ENCODE data around the gene FARP1. TPM values are rescaled to one million over a fixed set of nuclear protein-coding genes. Genes with fewer than 3 reads are reported as not detected.

Gene FARP1
- total and polyA plus RNA-seq, 4 experiments from 2014 or later, result 0.26 to 1.5 (median 0.42) TPM; not detected in 1

DNA sequence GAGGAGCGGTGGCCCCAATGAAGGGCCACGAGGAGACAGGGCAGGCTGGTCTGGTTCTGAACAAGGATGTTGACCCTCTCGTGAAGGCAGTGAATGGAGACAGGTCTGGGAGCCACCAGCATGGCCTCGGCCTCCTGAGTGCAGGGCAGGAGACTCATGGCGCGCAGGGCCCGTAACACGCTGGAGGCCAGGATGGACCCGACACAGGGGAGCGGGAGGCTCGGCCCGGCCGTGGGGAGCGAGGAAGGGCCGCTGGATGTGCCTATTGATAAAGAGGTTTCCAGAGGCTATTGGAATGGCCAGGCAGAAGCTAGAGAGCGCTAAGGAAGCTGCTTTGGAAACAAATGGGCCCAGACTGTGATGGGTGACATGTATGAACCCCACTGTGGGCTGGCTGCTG lies 301.5 kb downstream of the FARP1 start:
- H3K9me3 Mint-ChIP-seq, result no peaks in the 10 kb centered on the region
- DNase-seq, result no peak
- CTCF ChIA-PET (ENCODE audit: partially characterized antibody), result interaction anchor here (0.8 to 9.5 kb wide), 22 partner anchors 14 to 242 kb away, joined by 3 to 345 read pairs (median 6); no protein-coding TSS in a partner anchor
- Histone ChIP-seq H3K27me3 (ENCODE audit: insufficient read depth, low read length) (no peaks in the 10 kb centered on the region), H3K4me3 (ENCODE audit: low read length in 2 of 2) (no peak overlapping the region), H3K36me3 (ENCODE audit: insufficient read depth, low read length) (peaks cover 5% of the 10 kb centered on the region), H3K4me1 (ENCODE audit: insufficient read depth, low read length) (peaks cover 14% of the 10 kb centered on the region), H3K9me3 (ENCODE audit: control insufficient read depth in 1 of 2, low read length in 2 of 2) (no peaks in the 10 kb centered on the region), H3K27ac (ENCODE audit: low read depth, low read length) (no peak overlapping the region)
- POLR2A ChIA-PET (ENCODE audit: partially characterized antibody), result interaction anchor here (1.0 to 2.9 kb wide), 4 partner anchors 41 to 208 kb away, joined by 3 to 38 read pairs (median 5); partner anchors contain the start of gene STK24
- intact Hi-C loops (cut with micrococcal nuclease), result loop anchor here (2.0 kb wide), 1 partner anchor 32 kb away; no protein-coding TSS in a partner anchor
- no peaks in the 10 kb centered on the region for H3K27me3 Mint-ChIP-seq
- peaks cover 13 to 16% of the 10 kb centered on the region in 2 donors for H3K36me3 Mint-ChIP-seq
- peaks cover 7 to 37% (median 21%) of the 10 kb centered on the region in 4 donors for H3K4me1 Mint-ChIP-seq
- peak overlapping the region in 1 of 8 donors; percentile 25 for H3K4me3 Mint-ChIP-seq
- peak overlapping the region in 2 of 7 donors; percentile 70 to 91 for H3K27ac Mint-ChIP-seq

- H3K36me3 Mint-ChIP-seq, result peaks cover 16 to 23% of the 10 kb centered on the region in 2 donors
- ChIA-PET POLR2A (ENCODE audit: partially characterized antibody) (interaction anchor here (0.9 to 2.9 kb wide), 9 partner anchors 31 to 228 kb away, joined by 3 to 38 read pairs (median 5); partner anchors contain the start of gene STK24), CTCF (ENCODE audit: partially characterized antibody) (interaction anchor here (0.6 to 9.5 kb wide), 61 partner anchors 8 to 589 kb away, joined by 3 to 345 read pairs (median 4); no protein-coding TSS in a partner anchor)
- DNase-seq, result peak; percentile 73 to 79 (median 74)
- Histone ChIP-seq H3K4me3 (ENCODE audit: low read length in 2 of 2) (no peak overlapping the region), H3K27me3 (ENCODE audit: insufficient read depth, low read length) (no peaks in the 10 kb centered on the region), H3K4me1 (ENCODE audit: insufficient read depth, low read length) (peaks cover 18% of the 10 kb centered on the region), H3K27ac (ENCODE audit: low read depth, low read length) (peak overlapping the region; percentile 33), H3K36me3 (ENCODE audit: insufficient read depth, low read length) (peaks cover 5% of the 10 kb centered on the region), H3K9me3 (ENCODE audit: control insufficient read depth in 1 of 2, low read length in 2 of 2) (no peaks in the 10 kb centered on the region)
- H3K27ac Mint-ChIP-seq, result peak overlapping the region; percentile 88 to 93 (median 90)
- no peaks in the 10 kb centered on the region for H3K27me3 Mint-ChIP-seq
- H3K4me1 Mint-ChIP-seq, result peaks cover 7 to 37% (median 23%) of the 10 kb centered on the region in 4 donors
- intact Hi-C loops (cut with micrococcal nuclease), result loop anchor here (1.0 to 2.0 kb wide), 4 partner anchors 31 to 398 kb away; no protein-coding TSS in a partner anchor
- H3K4me3 Mint-ChIP-seq, result peak overlapping the region in 7 of 8 donors; percentile 27 to 82 (median 57)
- no peaks in the 10 kb centered on the region for H3K9me3 Mint-ChIP-seq
These were observed 302.7 kb downstream of the FARP1 start for GRCh38 chr13:98445340-98446233.

DNA sequence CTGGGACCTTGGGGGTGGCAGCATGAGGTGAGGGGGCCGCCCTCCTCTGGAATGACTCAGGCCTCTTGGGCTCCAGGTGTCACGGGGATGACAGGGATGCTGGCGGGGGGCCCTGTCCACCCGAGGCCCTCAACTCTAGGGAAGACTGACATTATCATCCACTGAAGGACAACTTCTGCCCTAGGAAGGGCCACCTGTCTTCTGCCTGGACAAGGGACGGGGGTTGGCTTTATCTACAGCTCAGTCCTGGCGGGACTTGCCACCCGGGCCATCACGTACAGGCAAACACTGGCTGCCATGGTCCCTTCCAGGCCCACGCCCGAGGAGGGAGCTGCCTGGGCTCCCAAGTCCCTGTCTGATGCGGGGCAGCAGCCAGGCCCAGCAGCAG lies 303.3 kb downstream of the FARP1 start:
- Mint-ChIP-seq H3K9me3 (no peaks in the 10 kb centered on the region), H3K36me3 (peaks cover 20 to 28% of the 10 kb centered on the region in 2 donors), H3K4me3 (no peak overlapping the region), H3K27ac (peak overlapping the region in 5 of 7 donors; percentile 56 to 92 (median 90)), H3K27me3 (no peaks in the 10 kb centered on the region), H3K4me1 (peaks cover 13 to 43% (median 28%) of the 10 kb centered on the region in 4 donors)
- ChIA-PET CTCF (ENCODE audit: partially characterized antibody) (interaction anchor here (0.7 to 9.5 kb wide), 25 partner anchors 10 to 427 kb away, joined by 3 to 345 read pairs (median 5); no protein-coding TSS in a partner anchor), POLR2A (ENCODE audit: partially characterized antibody) (interaction anchor here (1.7 to 2.9 kb wide), 4 partner anchors 30 to 227 kb away, joined by 3 to 38 read pairs (median 8); no protein-coding TSS in a partner anchor)
- Histone ChIP-seq H3K9me3 (ENCODE audit: control insufficient read depth in 1 of 2, low read length in 2 of 2) (no peaks in the 10 kb centered on the region), H3K36me3 (ENCODE audit: insufficient read depth, low read length) (peaks cover 5% of the 10 kb centered on the region), H3K4me1 (ENCODE audit: insufficient read depth, low read length) (peaks cover 24% of the 10 kb centered on the region), H3K27ac (ENCODE audit: low read depth, low read length) (no peak overlapping the region), H3K27me3 (ENCODE audit: insufficient read depth, low read length) (no peaks in the 10 kb centered on the region), H3K4me3 (ENCODE audit: low read length in 2 of 2) (no peak overlapping the region)
- intact Hi-C loops (cut with micrococcal nuclease), result no loop called here
- no peak for DNase-seq

- peak overlapping the region; percentile 36 to 92 (median 64) for H3K27ac Mint-ChIP-seq
- Histone ChIP-seq H3K4me1 (ENCODE audit: insufficient read depth, low read length) (peaks cover 31% of the 10 kb centered on the region), H3K27me3 (ENCODE audit: insufficient read depth, low read length) (no peaks in the 10 kb centered on the region), H3K36me3 (ENCODE audit: insufficient read depth, low read length) (peaks cover 13% of the 10 kb centered on the region), H3K4me3 (ENCODE audit: low read length in 2 of 2) (no peak overlapping the region), H3K27ac (ENCODE audit: low read depth, low read length) (no peak overlapping the region), H3K9me3 (ENCODE audit: control insufficient read depth in 1 of 2, low read length in 2 of 2) (no peaks in the 10 kb centered on the region)
- H3K27me3 Mint-ChIP-seq, result no peaks in the 10 kb centered on the region
- peaks cover 29 to 37% of the 10 kb centered on the region in 2 donors for H3K36me3 Mint-ChIP-seq
- H3K4me1 Mint-ChIP-seq, result peaks cover 21 to 51% (median 37%) of the 10 kb centered on the region in 4 donors
- H3K9me3 Mint-ChIP-seq, result no peaks in the 10 kb centered on the region
- intact Hi-C loops (cut with micrococcal nuclease), result no loop called here
- H3K4me3 Mint-ChIP-seq, result no peak overlapping the region
- CTCF ChIA-PET (ENCODE audit: partially characterized antibody), result interaction anchor here (0.8 to 9.5 kb wide), 13 partner anchors 9 to 228 kb away, joined by 3 to 345 read pairs (median 10); no protein-coding TSS in a partner anchor
- no peak for DNase-seq
- POLR2A ChIA-PET (ENCODE audit: partially characterized antibody), result interaction anchor here (1.5 to 2.9 kb wide), 2 partner anchors 131 to 205 kb away, joined by 3 to 38 read pairs; no protein-coding TSS in a partner anchor
These were observed 304.2 kb downstream of the FARP1 start for GRCh38 chr13:98447130-98447529.

- intact Hi-C loops (cut with micrococcal nuclease), result no loop called here
- no peaks in the 10 kb centered on the region for H3K27me3 ChIP-seq (ENCODE audit: insufficient read depth, low read length)
- peaks cover 20% of the 10 kb centered on the region for H3K36me3 ChIP-seq (ENCODE audit: insufficient read depth, low read length)
- Mint-ChIP-seq H3K27me3 (no peaks in the 10 kb centered on the region), H3K36me3 (peaks cover 37 to 45% of the 10 kb centered on the region in 2 donors), H3K27ac (peak overlapping the region in 5 of 7 donors; percentile 5 to 78 (median 70)), H3K9me3 (no peaks in the 10 kb centered on the region), H3K4me3 (no peak overlapping the region), H3K4me1 (peaks cover 23 to 51% (median 38%) of the 10 kb centered on the region in 4 donors)
- no peak for DNase-seq
- ChIA-PET POLR2A (ENCODE audit: partially characterized antibody) (interaction anchor here (1.2 to 1.5 kb wide), 3 partner anchors 115 to 205 kb away, joined by 3 to 5 read pairs (median 3); no protein-coding TSS in a partner anchor), CTCF (ENCODE audit: partially characterized antibody) (interaction anchor here (0.8 to 9.5 kb wide), 12 partner anchors 8 to 227 kb away, joined by 3 to 345 read pairs (median 4); no protein-coding TSS in a partner anchor)
- no peaks in the 10 kb centered on the region for H3K9me3 ChIP-seq (ENCODE audit: control insufficient read depth in 1 of 2, low read length in 2 of 2)
- H3K4me1 ChIP-seq (ENCODE audit: insufficient read depth, low read length), result peaks cover 31% of the 10 kb centered on the region
- H3K27ac ChIP-seq (ENCODE audit: low read depth, low read length), result no peak overlapping the region
- H3K4me3 ChIP-seq (ENCODE audit: low read length in 2 of 2), result no peak overlapping the region
These were observed 305.2 kb downstream of the FARP1 start for GRCh38 chr13:98447881-98448641.

GRCh38 chr13:98448642-98448928 lies 305.7 kb downstream of the FARP1 start:
- Mint-ChIP-seq H3K27me3 (no peaks in the 10 kb centered on the region), H3K4me1 (peaks cover 23 to 51% (median 37%) of the 10 kb centered on the region in 4 donors), H3K36me3 (peaks cover 39 to 50% of the 10 kb centered on the region in 2 donors), H3K4me3 (no peak overlapping the region), H3K9me3 (no peaks in the 10 kb centered on the region), H3K27ac (peak overlapping the region in 5 of 7 donors; percentile 9 to 74 (median 47))
- ChIA-PET POLR2A (ENCODE audit: partially characterized antibody) (interaction anchor here (1.2 to 1.4 kb wide), 2 partner anchors 114 to 204 kb away, joined by 3 to 5 read pairs; no protein-coding TSS in a partner anchor), CTCF (ENCODE audit: partially characterized antibody) (interaction anchor here (1.1 to 9.5 kb wide), 5 partner anchors 8 to 227 kb away, joined by 4 to 345 read pairs (median 10); no protein-coding TSS in a partner anchor)
- intact Hi-C loops (cut with micrococcal nuclease), result no loop called here
- no peak overlapping the region for H3K27ac ChIP-seq (ENCODE audit: low read depth, low read length)
- no peaks in the 10 kb centered on the region for H3K9me3 ChIP-seq (ENCODE audit: control insufficient read depth in 1 of 2, low read length in 2 of 2)
- DNase-seq, result no peak
- no peak overlapping the region for H3K4me3 ChIP-seq (ENCODE audit: low read length in 2 of 2)
- H3K36me3 ChIP-seq (ENCODE audit: insufficient read depth, low read length), result peaks cover 25% of the 10 kb centered on the region
- no peaks in the 10 kb centered on the region for H3K27me3 ChIP-seq (ENCODE audit: insufficient read depth, low read length)
- peaks cover 31% of the 10 kb centered on the region for H3K4me1 ChIP-seq (ENCODE audit: insufficient read depth, low read length)
